DMS153 treated with DMSO at 0.1 percent for 48 hours (cell line): ENCODE data around the gene CLDN6.

Source experiments
- DNase-seq: peaks from one replicate; lab custom pipeline; 2025; ENCODE audit not compliant: unreplicated experiment; lab: John Stamatoyannopoulos, UW

Gene CLDN6

DNA sequence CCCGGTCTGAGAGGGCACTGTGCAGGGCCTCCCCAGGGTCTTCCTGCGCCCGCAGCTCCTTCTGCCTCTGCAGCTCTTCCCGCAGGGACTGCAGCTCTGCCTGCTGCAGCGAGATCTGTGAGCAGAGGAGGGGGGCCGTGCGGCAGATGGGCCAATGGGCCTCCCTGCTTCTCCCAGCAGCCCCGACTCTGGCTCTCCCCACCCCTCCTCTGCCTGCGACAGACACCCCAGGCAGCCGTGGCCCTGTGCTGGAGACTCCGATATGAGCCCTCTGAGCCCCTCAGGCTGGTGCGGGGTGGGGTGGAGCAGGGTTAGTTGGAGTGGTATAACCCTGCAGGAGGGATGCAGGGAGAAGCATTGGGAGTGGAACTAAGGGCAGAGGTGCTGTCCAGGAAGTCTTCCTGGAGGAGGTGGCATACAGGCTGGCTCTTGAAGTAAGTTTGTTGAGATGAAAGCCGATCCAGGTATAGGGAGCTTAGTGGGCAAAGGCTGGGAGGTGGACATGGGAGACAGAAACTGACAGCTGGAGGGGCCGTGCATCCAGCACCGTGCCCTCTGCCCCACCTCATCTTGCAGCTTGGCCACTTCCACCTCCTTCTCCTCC, 10.8 kb upstream of the CLDN6 start:
- DNase-seq, result no peak

DNA sequence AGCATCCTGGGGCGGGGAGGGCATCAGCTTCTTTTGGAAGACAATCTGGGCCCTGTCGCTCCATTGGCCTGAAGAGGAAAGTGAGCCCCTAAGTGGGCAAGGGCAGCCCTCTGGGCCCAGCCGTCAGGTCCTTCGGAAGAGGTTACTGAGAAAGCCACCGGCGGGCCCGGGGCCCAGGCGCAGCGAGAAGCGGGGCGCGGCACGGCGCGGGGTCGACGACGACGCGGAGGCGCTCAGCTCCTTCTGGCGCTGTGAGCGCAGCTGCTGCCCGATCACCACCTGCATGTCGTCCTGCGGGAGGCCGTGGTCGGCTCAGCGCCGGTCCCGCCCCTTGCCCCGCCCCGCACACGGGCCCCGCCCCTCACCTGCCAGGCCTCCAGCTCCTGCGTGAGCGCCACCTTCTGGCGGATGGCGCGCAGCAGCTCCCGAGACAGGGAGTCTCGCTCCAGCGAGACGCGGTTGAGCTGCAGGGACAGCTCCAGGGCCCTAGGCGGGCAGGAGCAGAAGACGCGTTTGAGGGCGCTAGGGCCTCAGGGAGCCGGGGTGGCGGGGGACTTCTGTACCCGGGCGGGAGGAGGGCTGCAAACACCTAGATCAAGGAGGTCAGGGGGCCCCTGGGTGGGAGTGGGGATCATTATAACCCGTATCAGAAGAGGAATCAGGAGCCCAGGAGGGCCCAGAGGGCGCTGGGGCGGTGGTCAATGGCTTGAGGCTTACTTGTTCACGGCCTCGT, 10.2 kb upstream of the CLDN6 start:
- peak; percentile 70 for DNase-seq

GRCh38 chr16:3027489-3027795, 9.5 kb upstream of the CLDN6 start:
- no peak for DNase-seq

GRCh38 chr16:3026609-3027488, 8.9 kb upstream of the CLDN6 start:
- DNase-seq, result no peak

GRCh38 chr16:3026003-3026378, 8.0 kb upstream of the CLDN6 start:
- no peak for DNase-seq

- no peak for DNase-seq
Measured at GRCh38 chr16:3025032-3026002, 7.3 kb upstream of the CLDN6 start.

DNA sequence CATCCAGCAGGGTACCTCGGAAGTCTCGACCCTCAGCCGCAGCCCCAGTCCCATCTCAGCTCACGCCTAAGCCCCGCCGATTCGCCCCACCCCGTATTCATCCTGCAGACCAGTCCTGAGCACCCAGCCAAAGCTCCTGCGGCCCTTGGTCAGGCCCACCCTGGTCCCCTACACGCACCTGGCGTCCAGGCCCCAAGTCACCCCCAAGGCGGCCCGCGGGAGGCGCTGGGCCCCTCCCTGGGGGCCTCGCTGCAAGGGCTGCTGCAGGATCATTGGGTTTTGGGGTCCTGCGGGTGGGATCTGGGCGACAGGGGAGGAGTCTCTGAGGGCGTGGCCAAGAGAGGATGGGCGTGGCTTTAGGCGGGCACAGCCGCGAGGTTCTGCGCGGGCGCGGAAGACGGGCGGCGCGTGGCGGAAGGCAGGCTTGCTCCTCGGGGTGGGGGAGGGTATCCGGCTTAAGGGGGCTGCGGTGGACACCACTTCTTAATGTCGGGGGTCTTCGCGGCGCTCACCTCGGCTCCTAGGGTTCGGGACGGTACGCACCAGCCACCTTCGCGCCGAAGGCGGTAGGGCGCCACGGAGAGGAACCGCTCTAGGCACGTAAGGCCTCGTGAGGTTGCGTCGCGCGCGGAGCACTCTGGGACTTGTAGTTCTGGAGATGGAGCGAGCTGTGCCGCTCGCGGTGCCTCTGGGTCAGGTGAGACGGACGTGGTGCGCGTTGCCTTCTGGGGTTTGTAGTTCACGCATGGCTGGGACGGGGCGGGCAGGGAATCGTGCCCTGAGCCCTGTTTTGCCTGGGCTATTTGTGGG, 5.9 kb upstream of the CLDN6 start, which contains the start of the genes HCFC1R1 and THOC6:
Gene HCFC1R1 (minus strand): TSS at position 274 of the 810 bp plus-strand sequence. CDS start 1 bp downstream, at position 273.
Gene THOC6 (plus strand): TSS at position 367 of the 810 bp plus-strand sequence. CDS start 292 bp downstream, at position 659.
- peak; percentile 89 for DNase-seq

DNA sequence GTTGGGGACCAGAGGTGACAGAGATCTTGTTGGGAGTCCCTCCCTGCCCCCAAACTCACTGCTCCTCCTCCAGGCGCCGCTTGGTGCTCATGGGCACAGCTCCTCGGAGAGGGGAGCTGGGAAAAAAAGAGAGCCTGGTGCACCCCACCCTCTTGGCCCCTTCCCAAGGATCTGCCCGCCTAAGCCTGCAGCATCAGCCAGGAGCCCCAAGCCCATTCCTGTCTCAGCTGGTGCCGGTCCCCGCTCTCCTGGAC, 5.4 kb upstream of the CLDN6 start:
- DNase-seq, result no peak

DNA sequence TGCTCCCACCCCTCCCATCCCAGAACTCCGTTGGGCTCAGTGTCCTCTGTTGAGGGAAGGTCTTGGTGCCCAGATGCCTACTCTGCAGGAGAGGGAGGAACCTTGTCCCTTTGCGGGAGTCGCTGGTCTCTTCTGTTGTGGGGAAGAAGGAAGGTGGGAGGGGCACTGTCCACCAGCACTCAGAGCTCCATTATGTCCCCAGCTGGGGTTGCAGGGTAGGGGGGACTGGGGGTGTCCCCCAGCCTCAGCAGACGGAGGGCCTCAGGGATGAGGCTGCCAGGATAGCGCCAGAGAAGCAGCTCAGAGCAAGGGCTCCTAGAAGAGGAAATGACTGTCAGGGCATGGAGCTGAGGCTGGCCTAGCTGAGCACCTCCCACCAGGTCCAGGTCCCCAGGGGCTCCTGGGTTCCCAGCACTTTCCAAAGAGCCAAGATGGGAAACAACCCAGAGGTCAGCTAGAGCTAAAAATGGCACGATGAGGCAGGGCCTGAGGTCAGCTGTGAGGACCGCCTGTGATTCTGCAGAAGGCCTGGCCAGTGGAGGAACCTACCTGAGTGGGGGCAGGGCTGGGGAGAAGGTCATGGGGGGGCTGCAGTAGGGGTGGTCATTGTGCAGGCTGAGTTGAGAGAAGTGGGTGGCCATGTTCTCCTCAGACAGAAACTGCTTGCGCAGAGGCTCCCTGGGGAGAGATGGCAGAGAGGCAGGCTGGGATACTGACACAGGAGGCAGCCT, 4.9 kb upstream of the CLDN6 start:
- peak; percentile 13 for DNase-seq

DNA sequence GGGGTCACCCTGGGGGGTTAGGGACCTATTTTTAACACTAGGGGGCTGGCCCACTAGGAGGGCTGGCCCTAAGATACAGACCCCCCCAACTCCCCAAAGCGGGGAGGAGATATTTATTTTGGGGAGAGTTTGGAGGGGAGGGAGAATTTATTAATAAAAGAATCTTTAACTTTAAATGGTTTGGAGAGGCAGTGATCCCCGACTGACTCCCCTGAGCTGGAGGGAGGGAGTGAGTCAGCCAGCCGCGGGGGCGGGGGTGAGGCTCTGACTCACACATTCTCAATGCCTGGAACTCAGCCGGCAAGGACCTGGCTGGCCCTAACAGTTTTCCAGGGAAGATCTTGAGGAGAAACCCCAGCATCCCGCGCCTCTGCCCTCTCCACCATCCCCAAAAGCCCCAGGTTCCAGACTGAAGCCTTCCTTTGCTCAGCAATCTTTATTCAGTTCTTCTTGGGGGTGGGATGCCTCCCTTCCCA, 4.3 kb upstream of the CLDN6 start:
- no peak for DNase-seq

- peak; percentile 27 for DNase-seq
Measured at GRCh38 chr16:3021449-3022207, 3.6 kb upstream of the CLDN6 start.

GRCh38 chr16:3020604-3021448, 2.8 kb upstream of the CLDN6 start:
- no peak for DNase-seq

DNA sequence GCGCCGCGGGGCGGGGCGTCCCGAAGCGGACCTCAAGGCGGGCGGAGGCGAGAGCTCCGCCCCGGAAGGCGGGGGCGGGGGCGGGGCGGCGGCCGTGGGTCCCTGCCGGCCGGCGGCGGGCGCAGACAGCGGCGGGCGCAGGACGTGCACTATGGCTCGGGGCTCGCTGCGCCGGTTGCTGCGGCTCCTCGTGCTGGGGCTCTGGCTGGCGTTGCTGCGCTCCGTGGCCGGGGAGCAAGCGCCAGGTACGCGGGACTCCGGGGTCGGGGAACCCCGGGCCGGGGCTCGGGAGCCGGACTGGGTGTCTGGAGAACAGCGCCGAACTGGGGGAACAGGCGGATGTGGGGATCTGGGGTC, 2.2 kb upstream of the CLDN6 start, which contains the start of gene TNFRSF12A:
Gene TNFRSF12A (plus strand): TSS at position 122 of the 357 bp plus-strand sequence. CDS start 30 bp downstream, at position 152.
- peak; percentile 47 for DNase-seq

DNA sequence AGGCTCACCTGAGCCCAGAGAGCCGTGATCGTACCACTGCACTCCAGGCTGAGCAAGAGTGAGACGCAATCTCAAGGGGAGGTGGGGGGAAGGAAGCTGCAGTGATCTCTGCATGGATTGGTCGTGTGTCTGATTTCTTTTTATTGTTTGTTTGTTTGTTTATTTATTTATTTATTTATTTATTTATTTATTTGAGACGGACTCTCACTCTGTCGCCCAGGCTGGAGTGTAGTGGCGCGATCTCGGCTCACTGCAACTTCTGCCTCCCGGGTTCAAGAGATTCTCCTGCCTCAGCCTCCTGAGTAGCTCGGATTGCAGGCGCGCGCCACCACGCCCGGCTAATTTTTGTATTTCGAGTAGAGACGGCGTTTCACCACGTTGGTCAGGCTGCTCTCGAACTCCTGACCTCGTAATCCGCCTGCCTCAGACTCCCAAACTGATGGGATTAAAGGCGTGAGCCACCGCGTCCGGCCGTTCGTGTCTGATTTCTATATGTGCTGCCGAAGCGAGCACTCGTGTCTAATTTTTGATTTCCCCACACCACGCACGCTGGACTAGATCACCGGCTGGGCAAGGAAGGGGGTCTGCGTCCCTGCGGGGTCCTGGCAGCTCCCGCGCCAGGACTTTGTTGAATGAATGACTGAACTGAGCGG, 1.7 kb upstream of the CLDN6 start:
- DNase-seq, result no peak

DNA sequence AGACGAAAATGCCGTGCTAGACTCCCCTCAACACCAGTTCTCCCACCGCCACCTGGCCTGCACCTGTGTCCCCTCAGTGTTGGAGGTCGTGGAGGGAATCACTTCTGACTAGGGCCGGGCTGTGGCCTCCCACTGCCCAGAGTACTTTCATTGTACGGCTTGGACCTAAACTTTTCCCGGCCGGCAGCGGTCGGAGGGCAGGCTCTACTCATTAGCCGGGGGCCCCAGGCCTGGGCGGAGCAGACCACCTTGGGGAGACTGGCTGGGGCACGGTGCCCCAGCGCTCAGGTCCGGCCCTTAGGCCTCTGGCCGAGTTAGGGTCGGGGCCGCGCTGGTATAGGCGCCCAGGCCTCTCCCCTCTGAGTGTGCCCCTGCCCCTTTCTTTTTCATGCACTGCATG, 639 bp downstream of the CLDN6 start:
- DNase-seq, result no peak

DNA sequence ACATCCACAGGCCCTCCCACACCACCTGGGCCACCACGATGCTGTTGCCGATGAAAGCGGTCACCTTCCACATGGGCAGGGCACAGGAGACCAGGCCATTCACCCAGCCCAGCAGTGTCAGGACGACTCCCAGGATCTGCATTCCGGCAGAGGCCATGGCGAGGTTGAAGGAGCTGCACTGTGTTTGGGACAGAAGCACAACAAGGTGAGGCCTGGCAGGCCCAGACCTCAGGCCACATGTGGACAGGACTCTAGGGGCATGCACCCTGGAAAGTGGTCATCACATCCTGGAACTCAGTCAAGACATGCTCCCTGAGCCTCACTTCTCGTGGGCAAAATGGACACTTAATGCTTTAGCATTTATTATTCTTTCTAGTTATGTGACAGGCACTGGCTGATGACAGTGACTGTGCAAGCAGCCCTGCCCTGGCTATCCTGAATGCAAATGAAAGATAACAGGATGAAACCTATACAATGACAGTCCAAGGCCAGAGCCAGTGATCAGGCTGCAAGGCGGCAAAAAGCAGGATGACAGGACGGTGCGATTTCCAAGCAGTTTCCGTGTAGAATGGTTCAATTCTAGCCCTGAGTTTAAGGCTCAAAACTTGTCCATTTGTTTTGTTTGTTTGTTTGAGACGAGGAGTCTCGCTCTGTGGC, 2.0 kb downstream of the CLDN6 start:
- no peak for DNase-seq

DNA sequence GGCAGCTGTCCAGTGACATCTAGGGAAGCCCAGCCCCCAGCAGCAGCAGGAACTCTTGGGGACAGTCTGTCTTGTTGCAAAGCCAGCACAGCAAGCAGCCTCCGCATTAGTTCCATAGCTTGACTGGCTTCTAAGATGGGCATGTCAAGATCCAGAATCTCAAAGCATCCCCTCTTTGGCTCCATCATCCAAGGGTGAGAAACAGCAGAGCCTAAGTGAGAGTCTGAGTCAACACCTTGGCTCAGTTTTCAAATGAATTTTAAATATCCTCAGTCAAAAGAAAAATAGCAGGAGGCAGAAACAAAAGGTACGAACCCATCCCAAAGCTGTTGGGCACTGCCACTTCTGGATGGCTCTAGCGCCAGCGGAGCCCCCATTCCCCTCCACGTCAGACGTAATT, 3.0 kb downstream of the CLDN6 start:
- no peak for DNase-seq
